Inflammatory macrophage treated with lipopolysaccharide for 1 hour (primary cell): Measurements from ENCODE around the gene FAM234A.
"Not testable (repeated sequence)": the region's sequence is repeated elsewhere in the genome, so short reads cannot be mapped to it uniquely, and the experiment has no call there.

ENCODE experiments used
- DNase-seq, 2 donors: peaks; one replicate each; pipeline ENCODE4 v3.0.0-alpha.2; 2020 to 2022

Gene FAM234A

GRCh38 chr16:266258-267164 is 31.9 kb downstream of the FAM234A start:
- DNase-seq: no peak

- not testable (repeated sequence) for DNase-seq
Measured at GRCh38 chr16:267562-267961, 32.9 kb downstream of the FAM234A start.

- no peak for DNase-seq
Measured at GRCh38 chr16:268141-269053, 33.8 kb downstream of the FAM234A start.

DNA sequence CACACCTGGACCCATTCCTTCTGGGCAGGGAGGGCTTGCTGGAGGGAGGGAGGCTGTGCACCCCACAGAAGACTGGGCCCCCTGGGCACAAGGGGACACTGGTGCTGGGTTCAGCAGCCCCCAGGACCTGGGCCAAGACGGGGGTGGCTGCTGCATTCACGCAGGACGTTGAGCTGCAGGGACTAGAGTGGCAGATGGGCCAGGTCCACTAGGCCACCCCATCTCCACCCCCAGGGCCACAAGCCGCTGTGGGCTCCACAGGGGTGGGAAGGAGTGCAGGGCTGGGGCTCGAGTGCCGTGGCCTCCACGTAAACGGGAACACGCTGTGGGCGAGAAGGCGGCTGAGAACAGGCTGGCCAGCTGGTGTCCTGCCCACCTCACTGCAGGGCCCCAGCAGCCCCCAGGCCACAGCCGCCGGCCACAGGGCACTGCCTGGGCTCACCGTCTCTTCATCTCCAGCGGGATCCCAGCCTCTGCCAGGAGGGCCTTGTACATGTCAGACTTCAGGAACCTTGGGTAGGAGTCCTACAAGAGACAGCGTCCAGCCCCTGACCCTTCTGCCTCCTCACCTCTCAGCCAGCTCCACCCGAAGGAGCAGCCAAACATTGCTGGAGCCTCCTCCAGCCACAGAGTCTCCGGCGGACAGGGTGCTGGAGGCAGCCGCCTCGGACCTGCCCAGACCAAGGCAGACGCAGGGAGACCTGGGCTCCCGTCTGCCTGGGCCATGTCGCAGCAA is 34.6 kb downstream of the FAM234A start:
- DNase-seq: no peak

- no peak for DNase-seq
Measured at GRCh38 chr16:270381-271255, 36.0 kb downstream of the FAM234A start.

- DNase-seq: no peak
Measured at GRCh38 chr16:272633-273546, 38.3 kb downstream of the FAM234A start.

GRCh38 chr16:273547-274421 is 39.2 kb downstream of the FAM234A start:
- DNase-seq: no peak

DNA sequence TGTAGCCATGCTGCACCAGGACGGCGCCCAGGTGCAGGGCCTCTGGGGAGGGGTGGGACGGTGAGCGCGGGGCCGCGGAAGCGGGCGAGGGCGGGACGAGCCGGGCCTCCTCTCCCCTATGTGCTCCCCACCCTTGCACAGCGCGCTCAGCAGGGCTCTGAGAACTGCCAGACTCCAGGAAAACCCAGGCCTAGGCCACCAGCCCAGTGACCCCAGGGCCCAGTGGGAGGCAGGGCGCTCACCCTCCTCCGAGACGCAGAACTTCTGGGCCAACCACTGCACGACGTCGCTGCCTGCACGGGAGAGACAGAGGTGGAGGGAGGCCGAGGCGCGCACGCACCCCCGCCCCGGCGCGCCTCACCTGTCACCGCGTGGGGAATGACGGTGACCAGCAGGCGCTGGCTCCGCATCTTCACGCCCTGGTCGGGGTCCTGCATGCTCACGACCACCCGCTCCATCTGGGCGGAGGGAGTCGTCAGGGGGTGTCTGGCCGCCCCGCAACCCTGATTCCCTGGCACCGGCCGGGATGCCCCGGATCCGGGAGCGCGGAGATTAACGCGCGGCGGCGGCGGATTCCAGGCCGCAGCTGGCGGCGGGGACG is 40.5 kb downstream of the FAM234A start:
- DNase-seq: no peak

GRCh38 chr16:275786-276232 is 41.2 kb downstream of the FAM234A start, which contains the start of gene RGS11:
Gene RGS11, minus strand, starts transcription at chr16:275944. Its CDS starts 33 bp downstream, at chr16:275911.
- DNase-seq: no peak

GRCh38 chr16:276426-277077 is 41.9 kb downstream of the FAM234A start:
- DNase-seq: no peak

DNA sequence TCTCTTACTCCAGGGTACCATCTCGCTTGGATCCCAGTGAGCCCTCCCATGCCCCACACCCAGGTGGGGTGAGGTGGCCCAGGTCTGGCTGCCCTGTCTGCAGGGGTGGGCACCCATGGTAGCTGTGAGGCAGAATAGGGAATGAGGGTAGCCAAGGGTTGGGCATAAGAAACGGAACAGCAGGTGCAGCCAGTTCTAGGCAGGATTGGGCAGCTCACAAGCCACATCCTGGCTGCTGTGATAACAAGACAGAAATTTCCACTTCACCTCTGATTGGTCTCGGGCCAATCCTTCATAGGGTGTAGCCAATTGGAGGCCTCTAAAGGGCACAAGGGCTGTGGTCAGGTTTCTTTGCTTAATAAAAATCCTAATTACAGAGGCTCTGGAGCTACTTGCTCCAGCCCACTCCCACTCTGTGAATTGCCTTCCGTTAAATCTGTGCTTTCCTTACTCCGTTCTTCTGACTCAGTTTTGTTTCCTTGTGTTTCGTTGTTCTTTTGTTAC is 44.3 kb downstream of the FAM234A start:
- DNase-seq: peak in 1 of 2 donors; percentile 2

DNA sequence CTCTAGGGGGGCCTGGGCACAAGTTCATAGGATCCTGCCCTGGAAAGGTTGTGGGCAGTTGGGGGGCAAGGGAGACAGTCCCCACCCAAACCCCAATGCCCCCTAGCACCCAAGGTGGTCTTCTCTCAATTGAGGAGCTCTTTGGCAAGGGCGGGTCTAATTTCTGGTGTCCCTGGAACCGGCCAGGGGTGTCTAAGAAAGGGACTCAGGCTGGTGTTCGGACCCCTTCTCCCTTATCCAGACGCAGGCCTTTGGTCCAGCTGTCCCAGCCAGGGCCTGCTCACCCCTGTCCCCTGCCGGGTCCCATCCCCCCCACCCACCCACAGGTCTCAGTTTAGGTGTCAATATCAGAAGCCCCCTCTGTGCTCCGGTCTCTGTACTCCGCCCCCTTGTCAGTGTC is 44.9 kb downstream of the FAM234A start:
- DNase-seq: no peak

DNA sequence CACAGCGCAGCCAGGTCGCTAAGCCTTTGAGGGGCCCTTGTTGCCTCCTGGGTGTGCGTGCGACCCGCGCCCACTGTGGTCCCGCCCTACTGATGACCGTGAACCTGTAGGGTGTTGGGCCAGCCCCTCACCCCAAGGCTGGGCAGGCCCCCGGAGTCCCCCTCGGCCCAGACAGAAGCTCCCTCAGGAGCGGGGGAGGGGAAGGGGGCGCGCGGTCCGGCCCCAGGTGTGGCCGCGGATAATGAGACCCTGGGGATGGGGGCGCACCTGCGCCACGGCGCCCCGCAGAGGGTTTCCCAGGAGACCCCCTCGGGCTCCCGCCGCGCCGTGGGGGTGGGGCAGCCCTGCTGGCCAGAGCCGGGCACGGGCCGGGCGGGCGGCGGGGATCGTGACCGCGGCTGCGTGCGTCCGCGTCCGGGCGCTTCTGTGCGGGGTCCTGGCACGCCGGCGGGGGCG is 45.4 kb downstream of the FAM234A start:
- no peak for DNase-seq

DNA sequence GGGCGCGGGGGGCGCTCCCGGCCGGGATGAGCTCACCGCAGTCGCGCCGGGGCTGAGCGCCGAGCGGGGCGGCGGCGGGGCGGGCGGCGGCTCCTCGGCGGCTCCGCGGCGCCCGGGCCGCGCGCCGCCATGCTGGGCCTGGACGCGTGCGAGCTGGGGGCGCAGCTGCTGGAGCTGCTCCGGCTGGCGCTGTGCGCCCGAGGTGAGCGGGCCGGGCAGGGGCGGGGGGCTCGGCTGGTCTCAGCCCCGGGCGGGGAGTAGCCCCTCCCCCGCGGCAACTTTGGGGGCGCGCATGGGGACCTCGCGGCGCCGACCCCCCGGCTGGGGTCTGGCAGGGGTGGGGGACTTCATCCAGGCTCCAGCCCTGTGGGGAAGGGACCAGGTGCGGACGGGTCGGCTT is 45.9 kb downstream of the FAM234A start, which contains the start of gene ARHGDIG:
Gene ARHGDIG, plus strand, starts transcription at position 40 of the 400 bp plus-strand sequence. Its CDS starts 90 bp downstream, at position 130.
- DNase-seq: no peak

- DNase-seq: no peak
Measured at GRCh38 chr16:280991-281659, 46.5 kb downstream of the FAM234A start.

GRCh38 chr16:281660-282255 is 47.1 kb downstream of the FAM234A start:
- no peak for DNase-seq

DNA sequence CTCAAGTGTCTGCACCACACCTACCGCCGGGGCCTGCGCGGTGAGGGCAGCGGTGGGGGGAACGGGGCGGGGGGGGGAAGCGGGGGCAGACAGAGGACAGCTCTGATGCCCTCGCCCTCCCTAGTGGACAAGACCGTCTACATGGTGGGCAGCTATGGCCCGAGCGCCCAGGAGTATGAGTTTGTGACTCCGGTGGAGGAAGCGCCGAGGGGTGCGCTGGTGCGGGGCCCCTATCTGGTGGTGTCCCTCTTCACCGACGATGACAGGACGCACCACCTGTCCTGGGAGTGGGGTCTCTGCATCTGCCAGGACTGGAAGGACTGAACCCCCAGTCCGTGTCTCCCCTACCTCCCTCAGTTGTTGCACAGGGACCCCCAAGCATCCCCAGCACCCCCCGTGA is 47.9 kb downstream of the FAM234A start:
- no peak for DNase-seq
